GM18502 (cell line): ENCODE data around the gene SLC26A11.

Source experiments
- ATAC-seq: cut with Tn5 transposase; IDR thresholded peaks from one replicate; pipeline ENCODE4 v1.9.1; 2021; ENCODE audit warnings: mild to moderate bottlenecking; ENCODE audit not compliant: unreplicated experiment, poor library complexity

Gene SLC26A11

GRCh38 chr17:80259457-80260068 lies 39.3 kb downstream of the SLC26A11 start:
- ATAC-seq, result no peak

DNA sequence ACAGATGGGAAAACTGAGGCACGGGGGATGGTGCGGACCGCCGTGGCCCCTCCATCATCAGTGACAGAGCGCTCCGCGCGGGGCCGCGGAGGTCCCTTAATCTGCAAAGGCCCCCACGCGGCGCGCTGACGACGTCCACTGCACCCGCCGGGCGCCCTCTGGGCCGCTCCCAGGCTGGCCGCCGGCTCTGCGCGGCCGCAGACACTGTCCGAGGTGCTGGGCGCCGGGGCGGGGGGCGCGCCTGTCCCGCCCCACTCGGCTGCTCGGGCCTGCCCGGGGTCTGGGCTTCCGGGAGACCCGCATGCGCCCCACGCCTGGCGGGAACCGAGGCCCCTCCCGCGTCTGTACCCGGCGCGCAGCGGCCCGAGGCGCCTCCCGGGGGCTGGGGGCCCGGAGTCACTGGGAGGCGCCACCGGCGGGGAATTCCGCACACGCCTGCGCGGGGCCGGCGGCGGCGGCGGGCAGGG lies 39.9 kb downstream of the SLC26A11 start:
- ATAC-seq, result peak; percentile 34

- ATAC-seq, result peak; percentile 38
Measured at GRCh38 chr17:80260791-80261158, 40.5 kb downstream of the SLC26A11 start, which contains the start of gene RNF213. RNF213 (plus strand) TSS chr17:80260852; CDS start chr17:80263682, 2,830 bp downstream.

GRCh38 chr17:80261159-80261894 lies 41.1 kb downstream of the SLC26A11 start:
- ATAC-seq, result peak; percentile 4

DNA sequence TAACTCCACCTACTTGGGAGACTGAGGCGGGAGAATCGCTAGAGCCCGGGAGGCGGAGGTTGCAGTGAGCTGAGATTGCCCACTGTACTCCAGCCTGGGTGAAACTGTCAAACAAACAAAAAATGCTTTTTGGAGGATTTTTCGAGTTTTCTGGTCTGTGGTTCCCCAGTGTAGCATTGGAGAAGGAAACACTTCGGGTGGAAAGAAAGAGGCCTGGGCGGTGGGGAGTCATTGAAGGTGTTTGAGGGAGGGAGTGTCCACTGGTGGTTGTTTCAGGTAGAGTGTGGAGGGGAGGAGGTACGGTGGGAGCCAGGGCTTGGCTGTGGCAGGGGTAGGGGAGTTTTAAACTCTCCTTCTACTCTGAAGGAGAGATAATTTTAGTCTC lies 41.7 kb downstream of the SLC26A11 start:
- no peak for ATAC-seq

GRCh38 chr17:80262291-80262690 lies 42.1 kb downstream of the SLC26A11 start:
- ATAC-seq, result no peak

- no peak for ATAC-seq
Measured at GRCh38 chr17:80262775-80263244, 42.6 kb downstream of the SLC26A11 start.

DNA sequence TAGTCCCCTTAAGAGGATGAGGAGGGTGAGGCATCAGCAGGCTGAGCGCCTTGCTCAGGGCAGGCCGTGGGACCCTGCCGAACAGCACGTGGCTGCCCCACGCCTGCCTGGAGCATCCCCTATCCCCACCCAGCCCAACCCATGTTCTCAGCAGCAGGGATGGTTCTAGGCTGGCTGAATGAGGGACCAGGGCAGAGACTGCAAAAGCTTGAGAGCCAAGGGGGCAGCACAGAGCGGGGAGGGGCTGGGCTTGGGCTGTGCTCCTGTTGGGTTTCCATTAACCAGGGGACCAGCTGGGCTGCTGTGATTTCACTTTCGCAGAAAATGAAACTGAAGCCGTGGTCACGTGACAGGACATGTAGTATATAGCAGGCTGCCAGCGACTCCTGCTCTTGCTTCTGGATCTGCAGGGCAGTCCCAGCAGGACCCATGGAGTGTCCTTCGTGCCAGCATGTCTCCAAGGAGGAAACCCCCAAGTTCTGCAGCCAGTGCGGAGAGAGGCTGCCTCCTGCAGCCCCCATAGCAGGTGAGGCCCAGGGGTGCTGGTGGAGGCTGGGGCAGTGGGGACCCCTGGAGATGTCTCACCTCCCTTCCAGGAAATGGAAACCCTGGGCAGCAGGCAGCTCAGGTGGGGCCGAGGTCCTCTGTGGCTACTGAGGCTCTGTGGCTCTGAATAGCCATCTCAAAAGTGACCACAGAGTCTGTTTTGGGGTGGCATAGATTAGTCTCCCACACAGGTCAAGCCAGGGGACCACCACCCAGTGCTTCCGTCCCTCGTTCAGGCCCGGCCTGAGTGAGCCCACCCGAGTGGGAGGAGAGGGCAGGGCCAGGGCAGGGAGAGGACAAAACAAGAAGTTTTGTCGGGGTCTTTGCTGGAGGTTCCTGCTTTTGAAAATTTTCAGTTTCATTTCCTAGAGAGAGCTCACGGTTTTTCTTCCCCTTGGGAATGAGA lies 43.3 kb downstream of the SLC26A11 start:
- peak; percentile 41 for ATAC-seq

DNA sequence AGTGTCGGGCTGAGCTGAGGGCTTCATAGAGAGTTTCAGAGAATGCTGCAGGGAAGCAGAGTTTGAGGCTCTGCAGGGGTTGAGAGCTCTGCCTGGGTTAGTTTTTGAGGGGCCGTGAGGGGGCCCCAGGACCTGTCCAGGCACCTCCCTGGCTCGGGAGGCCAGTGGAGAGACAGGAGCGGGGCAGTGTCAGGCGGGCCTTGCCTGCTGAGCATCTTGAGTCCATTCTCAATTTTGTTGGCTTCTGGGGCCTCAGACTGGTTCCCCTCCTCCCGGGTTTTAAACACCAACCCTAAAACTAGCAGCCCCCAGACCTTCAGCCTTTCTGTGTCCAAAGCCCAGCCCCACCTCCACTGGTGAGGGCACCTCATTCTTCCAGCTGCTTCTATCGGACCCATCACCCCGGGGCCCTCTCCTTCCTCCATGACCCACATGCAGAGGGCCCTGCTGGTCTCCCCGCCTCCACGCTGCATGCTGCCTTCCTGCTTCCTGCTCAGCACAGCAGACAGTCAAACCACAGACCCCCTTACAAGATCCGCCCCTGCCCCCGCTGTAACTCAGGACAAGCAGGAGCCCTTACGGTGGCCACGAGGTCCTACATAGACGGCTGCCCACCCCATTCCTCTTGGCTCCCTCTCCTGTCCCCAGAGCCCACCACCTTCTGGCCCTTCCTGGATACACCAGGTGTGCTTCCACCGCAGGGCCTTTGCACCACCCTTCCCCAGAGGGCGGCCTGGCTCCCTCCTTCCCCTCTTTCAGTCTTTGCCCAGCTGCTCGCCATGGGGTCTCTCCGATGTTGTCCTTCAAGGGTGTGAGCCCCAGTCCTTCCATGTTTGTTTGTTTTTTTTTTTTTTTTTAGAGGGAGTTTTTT lies 44.2 kb downstream of the SLC26A11 start:
- ATAC-seq, result no peak

- no peak for ATAC-seq
Measured at GRCh38 chr17:80265205-80266068, 45.2 kb downstream of the SLC26A11 start.

- no peak for ATAC-seq
Measured at GRCh38 chr17:80267391-80267790, 47.2 kb downstream of the SLC26A11 start.

DNA sequence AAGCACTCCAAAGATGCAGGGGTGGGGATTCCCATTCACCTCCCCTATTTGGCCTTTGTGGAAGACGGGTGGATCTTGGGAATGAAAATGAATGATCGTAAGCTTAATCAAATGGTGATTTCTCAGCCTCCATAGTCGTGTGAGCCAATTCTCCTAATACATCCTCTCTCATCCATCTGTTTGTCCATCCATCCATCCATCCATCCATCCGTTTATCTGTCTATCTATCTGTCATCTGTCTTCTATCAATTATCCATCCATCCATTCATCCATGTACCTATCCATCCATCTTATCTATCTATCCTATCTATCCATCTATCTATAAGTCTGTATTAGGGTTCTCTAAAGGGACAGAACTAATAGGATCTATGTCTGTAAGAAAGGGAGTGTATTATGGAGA lies 48.2 kb downstream of the SLC26A11 start:
- no peak for ATAC-seq

- no peak for ATAC-seq
Measured at GRCh38 chr17:80269405-80269807, 49.2 kb downstream of the SLC26A11 start.

GRCh38 chr17:80270104-80270503 lies 49.9 kb downstream of the SLC26A11 start:
- ATAC-seq, result no peak

DNA sequence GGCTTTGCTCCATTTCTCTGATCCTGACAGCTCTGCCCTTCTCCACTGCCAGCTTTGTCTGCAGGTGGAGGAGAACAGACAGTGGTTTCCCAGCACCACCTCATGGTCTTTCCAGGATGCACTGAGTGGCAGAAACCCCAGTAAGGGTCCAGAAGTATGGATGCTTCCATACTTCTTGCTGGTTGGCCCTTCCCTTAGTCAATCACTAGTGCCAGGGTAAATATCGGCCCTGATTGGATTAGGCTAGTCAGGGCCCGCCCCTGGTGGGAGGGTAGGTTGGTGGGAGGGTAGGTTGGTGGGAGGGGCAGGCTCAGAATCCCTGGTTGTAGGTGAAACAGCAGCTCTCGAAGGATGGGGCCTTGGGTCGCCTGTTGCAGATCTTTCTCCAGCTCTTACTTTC lies 50.6 kb downstream of the SLC26A11 start:
- no peak for ATAC-seq

DNA sequence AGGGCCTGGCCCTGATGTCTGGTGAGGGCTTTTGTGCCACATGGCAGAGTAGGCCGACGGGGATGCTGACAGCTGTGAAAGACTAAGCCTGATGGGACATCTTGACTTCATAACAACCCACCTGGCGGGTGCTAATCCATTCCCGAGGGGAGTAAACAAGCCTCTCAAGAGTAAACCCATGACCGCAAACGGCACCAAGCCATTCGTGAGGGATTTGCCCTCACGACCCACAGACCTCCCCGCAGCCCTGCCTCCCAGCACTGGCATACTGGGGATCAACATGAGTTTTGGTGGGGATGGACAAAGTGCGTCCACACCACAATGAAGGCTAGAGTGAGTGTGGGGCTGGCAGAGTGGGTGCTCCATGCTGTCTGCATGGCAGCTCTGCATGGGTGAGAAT lies 52.1 kb downstream of the SLC26A11 start:
- no peak for ATAC-seq

- ATAC-seq, result no peak
Measured at GRCh38 chr17:80274331-80274730, 54.1 kb downstream of the SLC26A11 start.

DNA sequence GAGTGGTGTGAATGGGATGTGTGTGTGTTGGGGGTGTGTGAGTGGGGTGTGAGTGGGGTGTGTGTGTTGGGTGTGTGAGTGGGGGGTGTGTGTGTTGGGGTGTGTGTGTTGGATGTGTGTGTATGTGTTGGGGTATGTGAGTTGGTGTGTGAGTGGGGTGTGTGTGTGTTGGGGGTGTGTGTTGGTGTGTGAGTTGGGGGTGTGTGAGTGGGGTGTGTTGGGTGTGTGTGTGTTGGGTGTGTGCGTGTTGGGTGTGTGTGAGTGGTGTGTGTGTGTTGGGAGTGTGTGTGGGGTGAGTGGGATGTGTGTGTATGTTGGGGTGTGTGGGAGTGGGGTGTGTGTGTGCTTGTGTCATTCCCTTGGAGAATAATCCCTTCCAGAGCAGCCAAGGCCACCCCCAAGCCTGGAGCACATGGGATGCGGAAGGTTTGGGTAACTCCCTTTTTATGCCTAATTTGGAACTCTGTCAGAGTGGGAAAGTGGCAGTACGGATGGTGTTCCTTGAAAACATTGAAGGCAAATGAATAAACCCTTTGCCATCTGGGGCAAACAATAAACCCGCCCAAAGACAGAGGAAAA lies 54.7 kb downstream of the SLC26A11 start:
- no peak for ATAC-seq
